ENCODE data around the gene NES. TPM values are rescaled to one million over a fixed set of nuclear protein-coding genes. Genes with fewer than 3 reads are reported as not detected.

Gene NES
- total RNA-seq, 1 experiment from 2014 or later: 168 TPM

DNA sequence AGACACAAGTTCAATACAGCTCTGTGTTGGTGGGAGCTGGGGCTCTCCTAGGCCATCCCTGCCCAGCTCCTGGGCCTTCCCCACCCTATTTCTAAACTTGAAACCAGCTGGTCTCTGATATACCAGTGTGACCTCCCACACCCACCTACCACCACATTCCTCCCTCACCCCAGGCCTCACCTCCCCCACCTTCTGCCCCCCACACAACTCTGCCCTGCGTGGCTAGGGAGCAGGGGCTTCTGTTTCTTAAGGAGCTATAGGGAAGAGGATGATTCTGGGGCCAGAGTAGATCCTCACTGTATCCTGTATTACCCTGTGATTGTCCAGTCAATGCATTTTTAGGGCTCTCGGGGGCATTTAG is 16.5 kb downstream of the NES start:
- no peak overlapping the region for H4K8ac ChIP-seq (replicated peaks; ENCODE audit: insufficient read length, low read depth, low read length)
- no peak overlapping the region for H2BK15ac ChIP-seq (ENCODE audit: low read depth, low read length)
- no peak overlapping the region for H2BK5ac ChIP-seq (ENCODE audit: insufficient read length, low read length)
- H3K18ac ChIP-seq (ENCODE audit: insufficient read length, low read depth, low read length): no peak overlapping the region
- no peak overlapping the region for H3K9ac ChIP-seq (ENCODE audit: extremely low read depth, insufficient read length, low read length)
- DNase-seq: no peak
- Mint-ChIP-seq H3K9me3 (no peaks in the 10 kb centered on the region; a peak in 1 of 5 replicates), H3K4me3 (no peak overlapping the region; a peak in 1 of 5 replicates), H3K27ac (peak overlapping the region; percentile 62 to 99 (median 97); a peak in 5 of 7 replicates), H3K36me3 (ENCODE audit: insufficient read depth in 1 of 3, low read depth in 3 of 3) (no peaks in the 10 kb centered on the region), H3K27me3 (ENCODE audit: low read depth) (peaks cover 44% of the 10 kb centered on the region), H3K4me1 (peaks cover 78 to 81% of the 10 kb centered on the region in 2 experiments)
- H3K9me3 ChIP-seq (ENCODE audit: control insufficient read depth, low read depth, low read length): no peaks in the 10 kb centered on the region
- H4K20me1 ChIP-seq (ENCODE audit: control insufficient read depth, insufficient read depth, insufficient read length): no peaks in the 10 kb centered on the region
- no peak overlapping the region for H3K23ac ChIP-seq (ENCODE audit: insufficient read length, low read depth, low read length)
- no peak overlapping the region for H2BK120ac ChIP-seq (ENCODE audit: low read depth, low read length, poor library complexity, severe bottlenecking)
- H3K23me2 ChIP-seq (ENCODE audit: insufficient read length, low read depth, low read length, poor library complexity, severe bottlenecking): peaks cover 10% of the 10 kb centered on the region
- H3K79me2 ChIP-seq (ENCODE audit: insufficient read depth, low read length): no peaks in the 10 kb centered on the region
- no peak overlapping the region for H4K91ac ChIP-seq (ENCODE audit: insufficient read length, low read depth, low read length)
- peak overlapping the region; percentile 2 for H3K27ac ChIP-seq (ENCODE audit: insufficient read length, low read depth, low read length)
- no peak overlapping the region for H2AK5ac ChIP-seq (ENCODE audit: insufficient read length, low read length)
- H3K27me3 ChIP-seq (ENCODE audit: insufficient read depth, low read length): no peaks in the 10 kb centered on the region; the same call in 1 of the 2 replicates
- H2BK12ac ChIP-seq (ENCODE audit: insufficient read length, low read depth, low read length): peak overlapping the region; percentile 12
- TF ChIP-seq, protein P1, sequence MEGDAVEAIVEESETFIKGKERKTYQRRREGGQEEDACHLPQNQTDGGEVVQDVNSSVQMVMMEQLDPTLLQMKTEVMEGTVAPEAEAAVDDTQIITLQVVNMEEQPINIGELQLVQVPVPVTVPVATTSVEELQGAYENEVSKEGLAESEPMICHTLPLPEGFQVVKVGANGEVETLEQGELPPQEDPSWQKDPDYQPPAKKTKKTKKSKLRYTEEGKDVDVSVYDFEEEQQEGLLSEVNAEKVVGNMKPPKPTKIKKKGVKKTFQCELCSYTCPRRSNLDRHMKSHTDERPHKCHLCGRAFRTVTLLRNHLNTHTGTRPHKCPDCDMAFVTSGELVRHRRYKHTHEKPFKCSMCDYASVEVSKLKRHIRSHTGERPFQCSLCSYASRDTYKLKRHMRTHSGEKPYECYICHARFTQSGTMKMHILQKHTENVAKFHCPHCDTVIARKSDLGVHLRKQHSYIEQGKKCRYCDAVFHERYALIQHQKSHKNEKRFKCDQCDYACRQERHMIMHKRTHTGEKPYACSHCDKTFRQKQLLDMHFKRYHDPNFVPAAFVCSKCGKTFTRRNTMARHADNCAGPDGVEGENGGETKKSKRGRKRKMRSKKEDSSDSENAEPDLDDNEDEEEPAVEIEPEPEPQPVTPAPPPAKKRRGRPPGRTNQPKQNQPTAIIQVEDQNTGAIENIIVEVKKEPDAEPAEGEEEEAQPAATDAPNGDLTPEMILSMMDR (conservative IDR thresholded peaks at IDR 0.05): no peak
- H3K4me2 ChIP-seq (ENCODE audit: insufficient read depth, insufficient read length, low read length): no peak overlapping the region
- H2AFZ ChIP-seq (ENCODE audit: low read length): no peak overlapping the region
- WGBS (ENCODE audit: extremely low coverage, insufficient read length, low lambda C conversion rate): no CpG with 5 or more reads among the region's 2 CpGs
- no peak overlapping the region for H2BK20ac ChIP-seq (ENCODE audit: low read depth, low read length, poor library complexity, severe bottlenecking)
- H3K79me1 ChIP-seq (ENCODE audit: insufficient read depth, low read depth, low read length, poor library complexity, severe bottlenecking): no peaks in the 10 kb centered on the region
- H3K4me1 ChIP-seq (ENCODE audit: insufficient read depth, low read length): peaks cover 17% of the 10 kb centered on the region; the same call in 1 of the 2 replicates
- H3K56ac ChIP-seq (ENCODE audit: insufficient read length, low read depth, low read length): no peak overlapping the region
- H3T11ph ChIP-seq (ENCODE audit: low read length): no peak overlapping the region
- H3K14ac ChIP-seq (ENCODE audit: insufficient read depth, low read length): no peak overlapping the region
- H4K5ac ChIP-seq (ENCODE audit: insufficient read length, low read depth, low read length): peak overlapping the region; percentile 63
- H3K4ac ChIP-seq (ENCODE audit: low read depth, low read length): no peak overlapping the region

Data from H9 (cell line).